ENCODE data around the gene STARD13. TPM values are rescaled to one million over a fixed set of nuclear protein-coding genes. Genes with fewer than 3 reads are reported as not detected.

STARD13 gene
- total RNA-seq, 1 experiment from 2014 or later: 2.1 TPM

GRCh38 chr13:33096886-33097605 is 188.5 kb downstream of the STARD13 start:
- Mint-ChIP-seq H3K9me3 (no peaks in the 10 kb centered on the region), H3K27ac (no peak overlapping the region), H3K4me1 (peaks cover 12 to 15% of the 10 kb centered on the region in 2 experiments), H3K27me3 (ENCODE audit: low read depth) (no peaks in the 10 kb centered on the region; the same call in 1 of the 2 replicates), H3K36me3 (ENCODE audit: insufficient read depth in 1 of 3, low read depth in 3 of 3) (no peaks in the 10 kb centered on the region), H3K4me3 (no peak overlapping the region)
- H3T11ph ChIP-seq (ENCODE audit: low read length): no peak overlapping the region
- no peak overlapping the region for H3K14ac ChIP-seq (ENCODE audit: insufficient read depth, low read length)
- peaks cover 7% of the 10 kb centered on the region; the same call in 1 of the 2 replicates for H3K4me1 ChIP-seq (ENCODE audit: insufficient read depth, low read length)
- no peak overlapping the region for H4K91ac ChIP-seq (ENCODE audit: insufficient read length, low read depth, low read length)
- H2BK12ac ChIP-seq (ENCODE audit: insufficient read length, low read depth, low read length): no peak overlapping the region
- no peak overlapping the region for H4K5ac ChIP-seq (ENCODE audit: insufficient read length, low read depth, low read length)
- no peak overlapping the region for H3K18ac ChIP-seq (ENCODE audit: insufficient read length, low read depth, low read length)
- no peak overlapping the region for H3K4me2 ChIP-seq (ENCODE audit: insufficient read depth, insufficient read length, low read length)
- no peaks in the 10 kb centered on the region for H4K20me1 ChIP-seq (ENCODE audit: control insufficient read depth, insufficient read depth, insufficient read length)
- H3K9me3 ChIP-seq (ENCODE audit: control insufficient read depth, low read depth, low read length): no peaks in the 10 kb centered on the region
- H3K23me2 ChIP-seq (ENCODE audit: insufficient read length, low read depth, low read length, poor library complexity, severe bottlenecking): no peaks in the 10 kb centered on the region
- no peak overlapping the region for H3K56ac ChIP-seq (ENCODE audit: insufficient read length, low read depth, low read length)
- H2AK5ac ChIP-seq (ENCODE audit: insufficient read length, low read length): no peak overlapping the region
- no peak overlapping the region for H3K27ac ChIP-seq (ENCODE audit: insufficient read length, low read depth, low read length)
- H2BK15ac ChIP-seq (ENCODE audit: low read depth, low read length): no peak overlapping the region
- no peaks in the 10 kb centered on the region for H3K27me3 ChIP-seq (ENCODE audit: insufficient read depth, low read length)
- no peaks in the 10 kb centered on the region for H3K79me1 ChIP-seq (ENCODE audit: insufficient read depth, low read depth, low read length, poor library complexity, severe bottlenecking)
- no peak overlapping the region for H2BK20ac ChIP-seq (ENCODE audit: low read depth, low read length, poor library complexity, severe bottlenecking)
- H3K79me2 ChIP-seq (ENCODE audit: insufficient read depth, low read length): no peaks in the 10 kb centered on the region
- no peak overlapping the region for H2BK120ac ChIP-seq (ENCODE audit: low read depth, low read length, poor library complexity, severe bottlenecking)
- no CpG with 5 or more reads among the region's 2 CpGs for WGBS (ENCODE audit: extremely low coverage, insufficient read length, low lambda C conversion rate)
- H3K4ac ChIP-seq (ENCODE audit: low read depth, low read length): no peak overlapping the region
- H3K23ac ChIP-seq (ENCODE audit: insufficient read length, low read depth, low read length): no peak overlapping the region
- no peak for TF ChIP-seq CTCF (conservative IDR thresholded peaks at IDR 0.05)
- H2BK5ac ChIP-seq (ENCODE audit: insufficient read length, low read length): no peak overlapping the region
- H4K8ac ChIP-seq (replicated peaks; ENCODE audit: insufficient read length, low read depth, low read length): no peak overlapping the region
- no peak overlapping the region for H2AFZ ChIP-seq (ENCODE audit: low read length)
- DNase-seq: no peak
- H3K9ac ChIP-seq (ENCODE audit: extremely low read depth, insufficient read length, low read length): no peak overlapping the region

All from H9 (cell line).